DND-41 (cell line): ENCODE data around the gene C7orf25.

ENCODE experiments used
- EZH2 ChIP-seq: IDR thresholded peaks from 3 replicates; pipeline ENCODE4 v1.6.1; 2012; ENCODE audit warnings: borderline replicate concordance, low read depth, mild to moderate bottlenecking, moderate library complexity, low read length, inconsistent platforms; ENCODE audit not compliant: severe bottlenecking
- TF ChIP-seq, protein P1 (sequence below): IDR thresholded peaks from 2 replicates; pipeline ENCODE4 v1.5.1; 2012; ENCODE audit warnings: borderline replicate concordance, low read length, moderate library complexity, mild to moderate bottlenecking; ENCODE audit not compliant: poor library complexity, severe bottlenecking; ENCODE audit errors: extremely low read depth

- no peak for TF ChIP-seq EZH2
- TF ChIP-seq, protein P1, sequence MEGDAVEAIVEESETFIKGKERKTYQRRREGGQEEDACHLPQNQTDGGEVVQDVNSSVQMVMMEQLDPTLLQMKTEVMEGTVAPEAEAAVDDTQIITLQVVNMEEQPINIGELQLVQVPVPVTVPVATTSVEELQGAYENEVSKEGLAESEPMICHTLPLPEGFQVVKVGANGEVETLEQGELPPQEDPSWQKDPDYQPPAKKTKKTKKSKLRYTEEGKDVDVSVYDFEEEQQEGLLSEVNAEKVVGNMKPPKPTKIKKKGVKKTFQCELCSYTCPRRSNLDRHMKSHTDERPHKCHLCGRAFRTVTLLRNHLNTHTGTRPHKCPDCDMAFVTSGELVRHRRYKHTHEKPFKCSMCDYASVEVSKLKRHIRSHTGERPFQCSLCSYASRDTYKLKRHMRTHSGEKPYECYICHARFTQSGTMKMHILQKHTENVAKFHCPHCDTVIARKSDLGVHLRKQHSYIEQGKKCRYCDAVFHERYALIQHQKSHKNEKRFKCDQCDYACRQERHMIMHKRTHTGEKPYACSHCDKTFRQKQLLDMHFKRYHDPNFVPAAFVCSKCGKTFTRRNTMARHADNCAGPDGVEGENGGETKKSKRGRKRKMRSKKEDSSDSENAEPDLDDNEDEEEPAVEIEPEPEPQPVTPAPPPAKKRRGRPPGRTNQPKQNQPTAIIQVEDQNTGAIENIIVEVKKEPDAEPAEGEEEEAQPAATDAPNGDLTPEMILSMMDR = no peak
Measured at GRCh38 chr7:42953994-42954393, 42.1 kb upstream of the C7orf25 start.
